DND-41 (cell line): Measurements from ENCODE around the gene GART.

Experiments
- ATAC-seq: fragments of 200-7000 bp; cut with Tn5 transposase; 3 replicates; pipeline ENCODE4 v1.9.1; 2021; ENCODE audit warnings: low read depth; ENCODE audit not compliant: insufficient read depth
- DNase-seq: peaks from one replicate; pipeline ENCODE4 v3.0.0-alpha.2; 2020
- H2AFZ ChIP-seq: 2 replicates; pipeline ENCODE4 v1.6.0; 2012; ENCODE audit warnings: low read depth, low read length
- H3K27ac ChIP-seq: 2 replicates; pipeline ENCODE4 v1.5.1; 2012; ENCODE audit warnings: low read length, inconsistent platforms
- H3K27me3 ChIP-seq: fragments of 200-600 bp; sonication (generic); 2 replicates; pipeline ENCODE4 v1.6.0; 2012; ENCODE audit warnings: low read length, mild to moderate bottlenecking, inconsistent platforms; ENCODE audit not compliant: insufficient read depth, poor library complexity
- H3K36me3 ChIP-seq: 2 replicates; pipeline ENCODE4 v1.5.1; 2012; ENCODE audit warnings: low read length, inconsistent platforms; ENCODE audit not compliant: insufficient read depth
- H3K4me1 ChIP-seq: 2 replicates; pipeline ENCODE4 v1.5.1; 2012; ENCODE audit warnings: mild to moderate bottlenecking, low read length; ENCODE audit not compliant: insufficient read depth
- H3K4me2 ChIP-seq: 2 replicates; pipeline ENCODE4 v1.6.0; 2012; ENCODE audit warnings: mild to moderate bottlenecking, moderate library complexity, low read length, inconsistent platforms; ENCODE audit not compliant: insufficient read depth
- H3K4me3 ChIP-seq, 2 experiments: fragments of 200-600 bp in 1 of 2; shearing (Covaris generic) in 1 of 2; 2 replicates each; pipeline ENCODE4 v1.5.1; 2012 to 2016; ENCODE audit warnings: inconsistent platforms in 2 of 2, low read length in 2 of 2, mild to moderate bottlenecking in 2 of 2, low read depth in 1 of 2, moderate library complexity in 1 of 2
- H3K79me2 ChIP-seq: 2 replicates; pipeline ENCODE4 v1.6.0; 2012; ENCODE audit warnings: low read length, inconsistent platforms; ENCODE audit not compliant: insufficient read depth
- H3K9ac ChIP-seq: 2 replicates; pipeline ENCODE4 v1.6.0; 2012; ENCODE audit warnings: low read depth, mild to moderate bottlenecking, inconsistent platforms, low read length, moderate library complexity
- H3K9me3 ChIP-seq: 2 replicates; pipeline ENCODE4 v1.5.1; 2012; ENCODE audit warnings: low read length, moderate library complexity, mild to moderate bottlenecking, inconsistent platforms; ENCODE audit not compliant: insufficient read depth, severe bottlenecking
- H4K20me1 ChIP-seq: 2 replicates; pipeline ENCODE4 v1.6.0; 2012; ENCODE audit warnings: low read length; ENCODE audit not compliant: insufficient read depth
- CTCF ChIP-seq: IDR thresholded peaks from 2 replicates; pipeline ENCODE4 v1.5.1; 2012; ENCODE audit warnings: borderline replicate concordance, low read length, moderate library complexity, mild to moderate bottlenecking; ENCODE audit not compliant: poor library complexity, severe bottlenecking; ENCODE audit errors: extremely low read depth
- EZH2 ChIP-seq: IDR thresholded peaks from 3 replicates; pipeline ENCODE4 v1.6.1; 2012; ENCODE audit warnings: borderline replicate concordance, low read depth, mild to moderate bottlenecking, moderate library complexity, low read length, inconsistent platforms; ENCODE audit not compliant: severe bottlenecking

Gene GART

DNA sequence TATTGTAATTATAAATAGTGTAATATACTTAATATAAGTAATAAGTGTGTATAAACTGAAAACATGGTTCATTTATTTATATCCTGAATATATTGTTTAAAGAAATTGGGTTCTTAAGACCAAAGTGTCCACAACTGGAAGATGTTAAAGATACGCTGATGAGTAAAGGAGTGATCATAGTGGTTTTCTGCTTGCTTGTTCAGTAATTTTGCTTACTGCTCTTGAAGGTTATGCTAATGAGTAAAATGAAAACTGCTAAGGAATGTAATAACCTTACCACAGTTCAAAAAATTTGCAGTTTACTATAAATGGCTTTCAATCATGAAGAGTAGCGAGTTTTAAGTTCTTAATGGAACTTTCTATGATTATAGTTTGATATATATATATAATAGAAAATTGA is 24.6 kb upstream of the GART start:
- H4K20me1 ChIP-seq: peaks cover 26% of the 10 kb centered on the region; the same call in 1 of the 2 replicates
- TF ChIP-seq CTCF (no peak), EZH2 (no peak)
- peaks cover 96% of the 10 kb centered on the region for H3K36me3 ChIP-seq

DNA sequence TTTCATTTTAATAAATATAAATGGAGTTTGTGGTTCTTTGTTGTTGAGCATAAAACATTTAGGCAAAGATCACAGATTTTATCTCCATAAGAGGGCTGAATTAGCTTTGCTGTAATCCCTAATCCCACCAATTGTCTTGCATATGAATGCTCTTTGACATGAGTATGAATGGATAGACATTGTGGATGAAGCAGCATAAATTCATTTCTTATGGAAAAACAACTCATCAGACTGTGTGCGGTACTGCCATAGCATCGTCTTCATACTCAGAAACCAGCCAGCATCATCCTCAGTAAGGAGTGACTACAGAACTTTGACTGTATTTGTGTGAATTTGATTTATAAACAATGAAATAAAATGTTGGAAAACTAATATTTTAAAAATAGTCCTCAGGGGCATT is 20.5 kb upstream of the GART start:
- ATAC-seq (no peak), DNase-seq (no peak)
- Histone ChIP-seq H3K27ac (no peak overlapping the region), H2AFZ (no peak overlapping the region), H3K36me3 (peaks cover 97% of the 10 kb centered on the region), H3K4me1 (no peaks in the 10 kb centered on the region), H3K4me2 (no peak overlapping the region), H3K9ac (no peak overlapping the region), H3K27me3 (no peaks in the 10 kb centered on the region), H3K4me3 (no peak overlapping the region), H4K20me1 (peaks cover 51% of the 10 kb centered on the region; the same call in 1 of the 2 replicates), H3K9me3 (no peaks in the 10 kb centered on the region), H3K79me2 (peaks cover 86% of the 10 kb centered on the region)
- TF ChIP-seq EZH2 (no peak), CTCF (no peak)

More for the DNA sequence above, 24.6 kb upstream of the GART start:
- Histone ChIP-seq H3K27me3 (no peaks in the 10 kb centered on the region), H3K79me2 (peaks cover 62% of the 10 kb centered on the region), H3K9ac (no peak overlapping the region), H3K4me1 (no peaks in the 10 kb centered on the region), H3K9me3 (no peaks in the 10 kb centered on the region), H3K4me3 (no peak overlapping the region), H2AFZ (no peak overlapping the region), H3K4me2 (no peak overlapping the region), H3K27ac (no peak overlapping the region)
- ATAC-seq: no peak
- no peak for DNase-seq

DNA sequence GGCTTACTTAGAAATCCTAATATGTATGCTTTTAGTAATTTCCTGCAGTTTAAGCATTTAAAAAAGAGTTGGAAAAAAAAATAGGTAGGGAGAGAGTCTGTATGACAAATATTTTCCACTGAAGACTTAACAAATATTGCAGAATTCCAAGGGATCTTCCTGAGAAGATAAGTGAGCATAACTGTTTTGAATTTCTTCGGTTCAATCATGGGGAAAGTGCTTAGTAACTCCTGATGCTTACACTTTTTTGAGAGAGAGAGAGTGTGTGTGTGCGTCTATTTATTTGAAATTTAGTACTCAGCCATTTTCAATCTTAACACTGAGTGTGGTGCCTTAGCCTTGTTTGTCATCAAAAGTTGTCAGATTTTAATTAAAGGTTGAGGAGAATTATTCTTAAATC is 19.5 kb upstream of the GART start:
- no peaks in the 10 kb centered on the region for H3K9me3 ChIP-seq
- no peak overlapping the region for H3K4me3 ChIP-seq
- peaks cover 61% of the 10 kb centered on the region; the same call in 1 of the 2 replicates for H4K20me1 ChIP-seq
- peaks cover 97% of the 10 kb centered on the region for H3K36me3 ChIP-seq
- no peaks in the 10 kb centered on the region for H3K4me1 ChIP-seq
- no peak overlapping the region for H3K4me2 ChIP-seq
- no peak for TF ChIP-seq CTCF
- no peak for TF ChIP-seq EZH2
- H3K79me2 ChIP-seq: peaks cover 90% of the 10 kb centered on the region
- no peak overlapping the region for H3K9ac ChIP-seq
- no peak overlapping the region for H2AFZ ChIP-seq
- DNase-seq (no peak), ATAC-seq (no peak)
- H3K27me3 ChIP-seq: no peaks in the 10 kb centered on the region
- no peak overlapping the region for H3K27ac ChIP-seq

- Histone ChIP-seq H3K4me2 (no peak overlapping the region), H3K9ac (no peak overlapping the region), H3K36me3 (peaks cover 97% of the 10 kb centered on the region), H3K27ac (no peak overlapping the region), H3K4me1 (no peaks in the 10 kb centered on the region), H4K20me1 (peaks cover 63% of the 10 kb centered on the region; the same call in 1 of the 2 replicates), H3K27me3 (no peaks in the 10 kb centered on the region), H2AFZ (no peak overlapping the region), H3K4me3 (no peak overlapping the region), H3K79me2 (peaks cover 90% of the 10 kb centered on the region), H3K9me3 (no peaks in the 10 kb centered on the region)
- DNase-seq (no peak), ATAC-seq (no peak)
- TF ChIP-seq EZH2 (no peak), CTCF (no peak)
These were observed 19.0 kb upstream of the GART start for GRCh38 chr21:33560965-33561364.
